GM23338 (cell line): ENCODE results near the gene CBX8. TPM values are rescaled to one million over a fixed set of nuclear protein-coding genes. Genes with fewer than 3 reads are reported as not detected.

Experiments used
- ATAC-seq: fragments of 200-7000 bp; cut with Tn5 transposase; 3 replicates; pipeline ENCODE4 v1.9.1; 2020
- DNase-seq: peaks from one replicate; pipeline ENCODE4 v3.0.0-alpha.2; 2015; ENCODE audit warnings: low spot score
- H2AFZ ChIP-seq: fragments of 200-600 bp; sonication (generic); 2 replicates; pipeline ENCODE4 v1.8.0; 2016; ENCODE audit warnings: antibody characterized with exemption, mild to moderate bottlenecking, moderate library complexity
- H3F3A ChIP-seq: fragments of 200-600 bp; sonication (generic); replicated peaks from 2 replicates; pipeline ENCODE4 v1.8.0; 2017; ENCODE audit warnings: antibody characterized with exemption, mixed run types, low read depth
- H3K27ac ChIP-seq: fragments of 200-600 bp; sonication (generic); 2 replicates; pipeline ENCODE4 v1.6.1; 2016; ENCODE audit warnings: low read depth
- H3K27me3 ChIP-seq: fragments of 200-600 bp; sonication (generic); 2 replicates; pipeline ENCODE4 v1.8.0; 2016; ENCODE audit warnings: mild to moderate bottlenecking, mixed run types, moderate library complexity; ENCODE audit not compliant: insufficient read depth
- H3K36me3 ChIP-seq: fragments of 200-600 bp; sonication (generic); 2 replicates; pipeline ENCODE4 v1.8.0; 2016; ENCODE audit warnings: mild to moderate bottlenecking; ENCODE audit not compliant: insufficient read depth
- H3K4me1 ChIP-seq: fragments of 200-600 bp; sonication (generic); 2 replicates; pipeline ENCODE4 v1.8.0; 2016; ENCODE audit warnings: mild to moderate bottlenecking, moderate library complexity; ENCODE audit not compliant: insufficient read depth
- H3K4me2 ChIP-seq: fragments of 200-600 bp; sonication (generic); 2 replicates; pipeline ENCODE4 v1.7.1; 2017; ENCODE audit warnings: mixed run types
- H3K4me3 ChIP-seq: fragments of 200-600 bp; sonication (generic); 2 replicates; pipeline ENCODE4 v1.6.1; 2016; ENCODE audit warnings: mixed run types
- H3K79me2 ChIP-seq: fragments of 200-600 bp; sonication (generic); replicated peaks from 2 replicates; pipeline ENCODE4 v1.8.0; 2017; ENCODE audit warnings: mild to moderate bottlenecking; ENCODE audit not compliant: insufficient read depth
- H3K9me2 ChIP-seq: fragments of 200-600 bp; sonication (generic); 2 replicates; pipeline ENCODE4 v1.8.0; 2017; ENCODE audit not compliant: insufficient read depth
- H4K20me1 ChIP-seq: fragments of 200-600 bp; sonication (generic); replicated peaks from 2 replicates; pipeline ENCODE4 v1.8.0; 2017; ENCODE audit warnings: mild to moderate bottlenecking; ENCODE audit not compliant: insufficient read depth
- H3K27ac Mint-ChIP-seq: 2 replicates; pipeline ENCODE4 v1.8.0; 2020; ENCODE audit warnings: inconsistent platforms, mild to moderate bottlenecking, moderate library complexity, mixed read lengths
- H3K27me3 Mint-ChIP-seq: 3 replicates; pipeline ENCODE4 v1.8.0; 2022; ENCODE audit warnings: low read depth, mild to moderate bottlenecking, moderate library complexity, mixed read lengths, inconsistent platforms; ENCODE audit not compliant: insufficient read depth, poor library complexity
- H3K36me3 Mint-ChIP-seq: 3 replicates; pipeline ENCODE4 v1.8.0; 2021; ENCODE audit warnings: low read depth, mild to moderate bottlenecking, inconsistent platforms, moderate library complexity, mixed read lengths
- H3K4me1 Mint-ChIP-seq: 3 replicates; pipeline ENCODE4 v1.8.0; 2020; ENCODE audit warnings: mild to moderate bottlenecking, inconsistent platforms, mixed read lengths
- H3K4me3 Mint-ChIP-seq: 3 replicates; pipeline ENCODE4 v1.8.0; 2021; ENCODE audit warnings: moderate library complexity, mild to moderate bottlenecking, inconsistent platforms, mixed read lengths
- H3K9me3 Mint-ChIP-seq: 3 replicates; pipeline ENCODE4 v1.8.0; 2020; ENCODE audit warnings: moderate library complexity, mild to moderate bottlenecking, inconsistent platforms, mixed read lengths
- CREB1 ChIP-seq: fragments of 250-450 bp; sonication (Bioruptor Pico); IDR thresholded peaks from 2 replicates; pipeline ENCODE4 v1.5.0; 2020; ENCODE audit warnings: low read depth, mild to moderate bottlenecking, moderate library complexity
- JUNB ChIP-seq: IDR thresholded peaks from one replicate; pipeline ENCODE4 v1.6.1; 2016; ENCODE audit warnings: antibody characterized with exemption; ENCODE audit not compliant: unreplicated experiment
- NANOG ChIP-seq: IDR thresholded peaks from 2 replicates; pipeline ENCODE4 v1.6.1; 2016; ENCODE audit warnings: antibody characterized with exemption, borderline replicate concordance
- STAT1 ChIP-seq: IDR thresholded peaks from one replicate; pipeline ENCODE4 v1.6.1; 2016; ENCODE audit warnings: antibody characterized with exemption; ENCODE audit not compliant: unreplicated experiment
- ZNF114 ChIP-seq: fragments of 250-450 bp; sonication (Bioruptor Pico); IDR thresholded peaks from 2 replicates; pipeline ENCODE4 v1.5.0; 2020; ENCODE audit warnings: mild to moderate bottlenecking, moderate library complexity
- polyA plus RNA-seq: library from polyadenylated mRNA; unstranded; fragments of >200 nt; fragmentation: Nextera tagmentation; extraction: Ambion mirVana; gene quantifications from 2 replicates; pipeline ENCODE4 v1.2.1, GENCODE V29; 2016
- total RNA-seq: library from RNA; depleted of rRNA; stranded (reverse); fragments of >200 nt; shearing (Covaris generic); gene quantifications from 2 replicates; pipeline ENCODE4 v1.2.3, GENCODE V29; 2014
- TF ChIP-seq, protein P1 (sequence below): IDR thresholded peaks from one replicate; pipeline ENCODE4 v1.6.1; 2018; ENCODE audit warnings: antibody characterized with exemption; ENCODE audit not compliant: unreplicated experiment
- TF ChIP-seq, protein P2 (sequence below): fragments of 250-450 bp; sonication (Bioruptor Pico); IDR thresholded peaks from 2 replicates; pipeline ENCODE4 v1.5.0; 2020; ENCODE audit warnings: mild to moderate bottlenecking, moderate library complexity

Gene CBX8
- total and polyA plus RNA-seq, 2 experiments from 2014 or later, result 1.0 to 1.3 TPM

DNA sequence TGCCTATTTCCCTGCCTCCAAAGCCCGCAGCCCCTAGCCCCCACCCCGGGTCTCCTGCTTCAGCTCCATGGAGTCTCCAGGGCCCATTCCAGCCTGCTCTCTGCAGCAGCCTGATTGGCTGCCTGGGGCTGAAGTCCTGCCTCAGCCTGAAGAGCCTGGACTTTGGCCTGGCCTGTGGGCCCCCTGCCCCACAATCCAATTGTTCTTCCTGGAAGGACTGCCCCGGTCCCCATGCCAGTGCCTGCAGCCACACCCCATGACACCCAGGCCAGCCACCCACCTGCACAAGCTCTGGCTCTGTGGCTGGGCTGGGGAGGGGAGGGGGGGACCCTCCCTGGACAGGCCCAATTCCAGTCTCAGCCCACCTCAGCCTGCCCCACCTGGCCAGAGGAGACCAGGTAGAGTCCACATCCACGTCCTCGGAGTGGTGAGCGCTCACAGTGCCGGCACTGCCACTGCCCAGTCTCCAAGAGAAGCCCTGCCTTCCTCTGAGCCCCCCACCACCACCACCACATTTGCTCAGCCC, 53.9 kb downstream of the CBX8 start (continued):
- TF ChIP-seq, protein P1, sequence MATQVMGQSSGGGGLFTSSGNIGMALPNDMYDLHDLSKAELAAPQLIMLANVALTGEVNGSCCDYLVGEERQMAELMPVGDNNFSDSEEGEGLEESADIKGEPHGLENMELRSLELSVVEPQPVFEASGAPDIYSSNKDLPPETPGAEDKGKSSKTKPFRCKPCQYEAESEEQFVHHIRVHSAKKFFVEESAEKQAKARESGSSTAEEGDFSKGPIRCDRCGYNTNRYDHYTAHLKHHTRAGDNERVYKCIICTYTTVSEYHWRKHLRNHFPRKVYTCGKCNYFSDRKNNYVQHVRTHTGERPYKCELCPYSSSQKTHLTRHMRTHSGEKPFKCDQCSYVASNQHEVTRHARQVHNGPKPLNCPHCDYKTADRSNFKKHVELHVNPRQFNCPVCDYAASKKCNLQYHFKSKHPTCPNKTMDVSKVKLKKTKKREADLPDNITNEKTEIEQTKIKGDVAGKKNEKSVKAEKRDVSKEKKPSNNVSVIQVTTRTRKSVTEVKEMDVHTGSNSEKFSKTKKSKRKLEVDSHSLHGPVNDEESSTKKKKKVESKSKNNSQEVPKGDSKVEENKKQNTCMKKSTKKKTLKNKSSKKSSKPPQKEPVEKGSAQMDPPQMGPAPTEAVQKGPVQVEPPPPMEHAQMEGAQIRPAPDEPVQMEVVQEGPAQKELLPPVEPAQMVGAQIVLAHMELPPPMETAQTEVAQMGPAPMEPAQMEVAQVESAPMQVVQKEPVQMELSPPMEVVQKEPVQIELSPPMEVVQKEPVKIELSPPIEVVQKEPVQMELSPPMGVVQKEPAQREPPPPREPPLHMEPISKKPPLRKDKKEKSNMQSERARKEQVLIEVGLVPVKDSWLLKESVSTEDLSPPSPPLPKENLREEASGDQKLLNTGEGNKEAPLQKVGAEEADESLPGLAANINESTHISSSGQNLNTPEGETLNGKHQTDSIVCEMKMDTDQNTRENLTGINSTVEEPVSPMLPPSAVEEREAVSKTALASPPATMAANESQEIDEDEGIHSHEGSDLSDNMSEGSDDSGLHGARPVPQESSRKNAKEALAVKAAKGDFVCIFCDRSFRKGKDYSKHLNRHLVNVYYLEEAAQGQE, result no peak
- TF ChIP-seq ZNF114, result no peak

DNA sequence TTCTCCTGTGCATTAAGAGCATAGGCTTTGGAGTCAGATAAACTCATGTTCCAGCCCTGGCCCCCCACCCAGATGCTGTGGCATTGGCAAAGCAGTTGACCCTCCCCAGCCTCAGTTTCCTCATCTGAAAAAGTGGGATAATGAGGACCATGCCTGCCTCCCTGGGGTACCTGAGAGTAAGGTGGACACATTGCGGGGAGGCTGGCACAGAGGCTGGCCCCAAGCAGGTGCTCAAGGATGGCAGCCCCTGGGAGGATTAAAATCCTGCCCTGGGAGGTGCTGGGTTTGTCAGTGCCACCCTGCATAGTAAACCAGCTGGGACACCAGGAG, 54.3 kb downstream of the CBX8 start:
- no peaks in the 10 kb centered on the region for H3K9me3 Mint-ChIP-seq
- ATAC-seq (no peak), DNase-seq (no peak)
- no peaks in the 10 kb centered on the region; the same call in 1 of the 2 replicates for H4K20me1 ChIP-seq
- no peak overlapping the region; the same call in 1 of the 2 replicates for H3K4me2 ChIP-seq
- peaks cover 12% of the 10 kb centered on the region for H3K4me1 Mint-ChIP-seq
- peaks cover 10% of the 10 kb centered on the region for H3K4me1 ChIP-seq
- H3K36me3 Mint-ChIP-seq, result no peaks in the 10 kb centered on the region
- no peak overlapping the region for H3K27ac Mint-ChIP-seq
- peaks cover 12% of the 10 kb centered on the region for H3F3A ChIP-seq
- no peak overlapping the region for H3K4me3 Mint-ChIP-seq
- no peak overlapping the region for H3K4me3 ChIP-seq
- peaks cover 72% of the 10 kb centered on the region for H3K27me3 Mint-ChIP-seq
- H3K27ac ChIP-seq, result no peak overlapping the region
- TF ChIP-seq, protein P2, sequence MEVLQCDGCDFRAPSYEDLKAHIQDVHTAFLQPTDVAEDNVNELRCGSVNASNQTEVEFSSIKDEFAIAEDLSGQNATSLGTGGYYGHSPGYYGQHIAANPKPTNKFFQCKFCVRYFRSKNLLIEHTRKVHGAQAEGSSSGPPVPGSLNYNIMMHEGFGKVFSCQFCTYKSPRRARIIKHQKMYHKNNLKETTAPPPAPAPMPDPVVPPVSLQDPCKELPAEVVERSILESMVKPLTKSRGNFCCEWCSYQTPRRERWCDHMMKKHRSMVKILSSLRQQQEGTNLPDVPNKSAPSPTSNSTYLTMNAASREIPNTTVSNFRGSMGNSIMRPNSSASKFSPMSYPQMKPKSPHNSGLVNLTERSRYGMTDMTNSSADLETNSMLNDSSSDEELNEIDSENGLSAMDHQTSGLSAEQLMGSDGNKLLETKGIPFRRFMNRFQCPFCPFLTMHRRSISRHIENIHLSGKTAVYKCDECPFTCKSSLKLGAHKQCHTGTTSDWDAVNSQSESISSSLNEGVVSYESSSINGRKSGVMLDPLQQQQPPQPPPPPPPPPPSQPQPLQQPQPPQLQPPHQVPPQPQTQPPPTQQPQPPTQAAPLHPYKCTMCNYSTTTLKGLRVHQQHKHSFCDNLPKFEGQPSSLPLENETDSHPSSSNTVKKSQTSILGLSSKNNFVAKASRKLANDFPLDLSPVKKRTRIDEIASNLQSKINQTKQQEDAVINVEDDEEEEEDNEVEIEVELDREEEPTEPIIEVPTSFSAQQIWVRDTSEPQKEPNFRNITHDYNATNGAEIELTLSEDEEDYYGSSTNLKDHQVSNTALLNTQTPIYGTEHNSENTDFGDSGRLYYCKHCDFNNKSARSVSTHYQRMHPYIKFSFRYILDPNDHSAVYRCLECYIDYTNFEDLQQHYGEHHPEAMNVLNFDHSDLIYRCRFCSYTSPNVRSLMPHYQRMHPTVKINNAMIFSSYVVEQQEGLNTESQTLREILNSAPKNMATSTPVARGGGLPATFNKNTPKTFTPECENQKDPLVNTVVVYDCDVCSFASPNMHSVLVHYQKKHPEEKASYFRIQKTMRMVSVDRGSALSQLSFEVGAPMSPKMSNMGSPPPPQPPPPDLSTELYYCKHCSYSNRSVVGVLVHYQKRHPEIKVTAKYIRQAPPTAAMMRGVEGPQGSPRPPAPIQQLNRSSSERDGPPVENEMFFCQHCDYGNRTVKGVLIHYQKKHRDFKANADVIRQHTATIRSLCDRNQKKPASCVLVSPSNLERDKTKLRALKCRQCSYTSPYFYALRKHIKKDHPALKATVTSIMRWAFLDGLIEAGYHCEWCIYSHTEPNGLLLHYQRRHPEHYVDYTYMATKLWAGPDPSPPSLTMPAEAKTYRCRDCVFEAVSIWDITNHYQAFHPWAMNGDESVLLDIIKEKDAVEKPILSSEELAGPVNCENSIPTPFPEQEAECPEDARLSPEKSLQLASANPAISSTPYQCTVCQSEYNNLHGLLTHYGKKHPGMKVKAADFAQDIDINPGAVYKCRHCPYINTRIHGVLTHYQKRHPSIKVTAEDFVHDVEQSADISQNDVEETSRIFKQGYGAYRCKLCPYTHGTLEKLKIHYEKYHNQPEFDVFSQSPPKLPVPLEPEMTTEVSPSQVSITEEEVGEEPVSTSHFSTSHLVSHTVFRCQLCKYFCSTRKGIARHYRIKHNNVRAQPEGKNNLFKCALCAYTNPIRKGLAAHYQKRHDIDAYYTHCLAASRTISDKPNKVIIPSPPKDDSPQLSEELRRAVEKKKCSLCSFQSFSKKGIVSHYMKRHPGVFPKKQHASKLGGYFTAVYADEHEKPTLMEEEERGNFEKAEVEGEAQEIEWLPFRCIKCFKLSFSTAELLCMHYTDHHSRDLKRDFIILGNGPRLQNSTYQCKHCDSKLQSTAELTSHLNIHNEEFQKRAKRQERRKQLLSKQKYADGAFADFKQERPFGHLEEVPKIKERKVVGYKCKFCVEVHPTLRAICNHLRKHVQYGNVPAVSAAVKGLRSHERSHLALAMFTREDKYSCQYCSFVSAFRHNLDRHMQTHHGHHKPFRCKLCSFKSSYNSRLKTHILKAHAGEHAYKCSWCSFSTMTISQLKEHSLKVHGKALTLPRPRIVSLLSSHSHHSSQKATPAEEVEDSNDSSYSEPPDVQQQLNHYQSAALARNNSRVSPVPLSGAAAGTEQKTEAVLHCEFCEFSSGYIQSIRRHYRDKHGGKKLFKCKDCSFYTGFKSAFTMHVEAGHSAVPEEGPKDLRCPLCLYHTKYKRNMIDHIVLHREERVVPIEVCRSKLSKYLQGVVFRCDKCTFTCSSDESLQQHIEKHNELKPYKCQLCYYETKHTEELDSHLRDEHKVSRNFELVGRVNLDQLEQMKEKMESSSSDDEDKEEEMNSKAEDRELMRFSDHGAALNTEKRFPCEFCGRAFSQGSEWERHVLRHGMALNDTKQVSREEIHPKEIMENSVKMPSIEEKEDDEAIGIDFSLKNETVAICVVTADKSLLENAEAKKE (CRISPR knock-in tag), result no peak
- TF ChIP-seq CREB1 (CRISPR knock-in tag), result no peak
- no peak for TF ChIP-seq STAT1
- TF ChIP-seq, protein P1, result no peak
- TF ChIP-seq NANOG, result no peak
- TF ChIP-seq JUNB, result no peak
- H3K79me2 ChIP-seq, result no peaks in the 10 kb centered on the region
- H3K9me2 ChIP-seq, result no peaks in the 10 kb centered on the region
- H2AFZ ChIP-seq, result no peak overlapping the region; the same call in 1 of the 2 replicates
- no peaks in the 10 kb centered on the region for H3K36me3 ChIP-seq
- H3K27me3 ChIP-seq, result peaks cover 57% of the 10 kb centered on the region
